Islet precursor cell (in vitro differentiated cells): Measurements from ENCODE around the gene ASPHD2.
A peak's percentile ranks its signal among the peaks of the same experiment; 100 is the strongest.
"Not testable (repeated sequence)": the region's sequence is repeated elsewhere in the genome, so short reads cannot be mapped to it uniquely, and the experiment has no call there.

Experiments used
- DNase-seq: peaks from one replicate; pipeline ENCODE4 v3.0.0-alpha.2; 2018

The ASPHD2 gene, protein sequence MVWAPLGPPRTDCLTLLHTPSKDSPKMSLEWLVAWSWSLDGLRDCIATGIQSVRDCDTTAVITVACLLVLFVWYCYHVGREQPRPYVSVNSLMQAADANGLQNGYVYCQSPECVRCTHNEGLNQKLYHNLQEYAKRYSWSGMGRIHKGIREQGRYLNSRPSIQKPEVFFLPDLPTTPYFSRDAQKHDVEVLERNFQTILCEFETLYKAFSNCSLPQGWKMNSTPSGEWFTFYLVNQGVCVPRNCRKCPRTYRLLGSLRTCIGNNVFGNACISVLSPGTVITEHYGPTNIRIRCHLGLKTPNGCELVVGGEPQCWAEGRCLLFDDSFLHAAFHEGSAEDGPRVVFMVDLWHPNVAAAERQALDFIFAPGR

DNA sequence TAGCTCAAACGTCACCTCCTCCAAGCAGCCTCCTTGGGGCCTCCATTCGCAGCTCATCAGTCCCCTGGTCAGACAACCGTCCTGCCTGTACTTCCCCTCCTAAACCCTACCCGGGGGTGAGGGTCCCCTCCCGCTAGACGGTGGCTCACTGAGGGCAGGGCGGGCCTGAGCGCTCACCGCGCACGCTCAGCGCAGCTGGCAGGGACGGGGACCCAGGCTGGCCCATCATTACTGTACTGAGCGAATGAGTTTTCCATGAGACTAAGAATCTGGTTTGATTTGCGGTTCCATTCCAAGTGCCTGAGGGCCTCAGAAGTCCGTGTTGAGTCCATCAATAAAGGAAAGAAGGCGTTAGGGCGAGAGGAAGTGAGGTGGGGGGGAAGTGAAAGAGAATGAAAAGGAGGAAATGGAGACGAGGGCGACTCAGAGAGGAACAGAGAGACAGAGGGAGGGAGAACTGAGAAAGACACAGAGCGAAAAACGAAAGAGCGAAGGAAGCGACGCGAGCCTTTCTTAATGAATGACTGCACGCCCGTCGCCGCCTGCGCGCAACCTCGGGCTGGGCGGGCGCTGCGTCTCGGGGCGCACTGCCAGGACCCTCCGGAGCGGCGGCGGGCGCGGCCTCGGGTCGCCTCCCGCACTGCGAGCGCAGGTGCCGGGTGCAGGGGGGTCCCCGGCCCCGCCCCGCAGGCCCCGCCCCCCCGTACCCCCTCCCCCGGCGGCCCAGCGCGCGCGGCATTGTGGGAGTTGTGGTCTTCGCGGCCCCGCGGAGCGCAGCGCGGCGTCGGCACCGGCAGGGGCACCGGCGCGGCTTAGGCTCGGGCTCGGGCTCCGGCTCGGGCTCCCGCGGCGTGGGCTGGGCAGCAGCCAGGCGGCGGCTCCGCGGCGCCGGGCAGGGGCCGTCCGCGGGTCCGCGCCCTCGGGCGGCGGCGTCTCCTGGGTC is at the start of gene ASPHD2:
Gene ASPHD2 (plus strand): TSS at position 746 of the 943 bp plus-strand sequence. CDS start 4,356 bp downstream, outside the sequence.
- peak; percentile 78 for DNase-seq

DNA sequence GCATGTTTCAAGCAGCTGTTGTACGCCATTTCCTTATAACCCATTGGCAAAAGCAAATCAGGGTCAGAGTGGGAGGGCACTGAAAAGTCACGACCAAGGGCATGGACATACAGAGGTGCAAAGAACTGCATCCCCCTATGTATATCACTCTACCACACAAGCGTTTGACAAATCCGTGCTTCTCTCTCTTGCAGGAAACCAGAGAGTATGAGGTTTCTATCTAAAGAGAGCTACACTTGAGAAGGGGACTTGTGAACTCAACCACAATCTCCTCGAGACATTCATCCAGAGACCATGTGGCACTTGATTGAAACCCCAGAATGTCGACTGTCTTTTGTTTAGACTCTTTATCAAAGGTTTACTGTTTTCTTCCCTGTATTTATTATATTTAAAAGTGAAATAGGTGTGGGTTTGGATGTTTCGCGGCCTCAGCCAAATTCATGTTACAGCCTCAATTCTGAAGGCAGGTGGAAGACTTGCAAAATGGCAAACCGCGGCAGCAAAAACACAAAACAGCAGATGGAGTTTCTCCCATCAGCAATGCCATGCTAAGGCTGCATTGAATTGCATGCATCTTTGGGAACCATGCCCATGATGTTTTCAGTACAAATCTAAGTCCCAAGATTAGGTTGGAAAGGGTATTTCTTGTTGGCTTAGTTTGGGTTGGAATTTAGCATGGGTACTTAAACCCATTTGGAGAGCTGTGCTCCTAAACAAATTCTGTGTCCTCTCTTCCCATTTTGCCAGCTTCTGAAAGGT is 48.8 kb upstream of the ASPHD2 start:
- no peak for DNase-seq

DNA sequence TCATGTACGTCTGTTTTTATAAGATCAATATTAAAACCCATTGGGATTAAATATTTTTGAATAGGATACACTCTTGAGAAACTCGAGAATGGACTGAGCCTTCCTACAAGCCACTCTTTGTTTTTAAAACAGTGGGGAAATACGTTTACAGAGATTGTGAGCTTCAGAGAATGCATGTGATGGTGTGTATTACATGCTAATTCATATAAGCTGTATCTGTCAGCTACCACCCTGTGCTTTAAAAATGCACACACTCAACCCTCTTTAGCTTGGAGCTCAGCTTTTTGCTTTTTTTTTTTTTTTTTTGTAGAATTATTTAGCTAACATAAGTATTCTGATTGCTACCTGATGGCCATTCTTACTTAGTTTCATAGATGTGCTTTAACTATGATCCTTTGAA is 46.3 kb upstream of the ASPHD2 start:
- DNase-seq: no peak

DNA sequence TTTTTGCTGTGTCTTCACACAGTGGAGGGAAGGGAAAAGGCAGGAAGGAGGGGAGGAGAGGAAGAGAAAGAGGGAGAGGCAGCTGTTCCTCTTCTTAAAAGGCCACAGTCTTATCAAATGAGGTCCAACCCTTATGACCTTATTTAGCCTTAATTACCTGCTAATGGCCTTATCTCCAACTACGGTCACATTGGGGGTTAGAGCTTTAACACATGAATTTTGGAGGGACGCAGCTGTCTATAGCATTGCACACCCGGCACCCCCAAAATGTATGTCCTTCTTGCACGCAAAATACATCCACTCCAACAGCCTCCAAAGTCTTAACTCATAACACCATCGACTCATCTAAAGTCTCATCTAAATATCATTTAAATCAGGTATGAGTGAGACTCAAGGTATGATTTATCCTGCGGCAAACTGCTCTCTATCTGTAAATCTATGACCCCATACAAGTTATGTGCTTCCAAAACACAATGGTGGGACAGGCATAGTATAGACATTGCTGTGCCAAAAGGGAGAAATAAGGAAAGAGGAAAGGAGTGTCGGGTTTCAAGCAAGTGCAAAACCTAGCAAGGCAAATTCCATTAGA is 45.0 kb upstream of the ASPHD2 start:
- no peak for DNase-seq

DNA sequence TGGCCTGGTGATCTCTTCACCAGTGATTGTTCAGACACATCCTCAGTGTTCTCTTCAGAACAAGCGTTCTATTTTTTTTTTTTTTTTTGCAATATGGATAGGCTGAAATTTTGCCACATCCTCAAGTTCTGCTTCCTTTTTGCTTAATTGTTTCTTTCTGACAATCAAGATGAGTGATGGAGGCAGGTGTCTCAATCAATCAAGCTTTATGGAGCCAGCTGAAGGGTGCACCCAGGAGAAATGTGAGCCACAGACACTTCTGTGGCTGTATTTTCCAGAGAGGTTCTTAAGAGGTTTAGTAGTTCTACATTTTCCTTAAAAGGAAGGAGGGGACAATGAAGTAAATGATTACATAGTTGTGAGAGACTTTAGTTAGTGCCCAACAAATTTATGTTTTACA is 43.9 kb upstream of the ASPHD2 start:
- no peak for DNase-seq

DNA sequence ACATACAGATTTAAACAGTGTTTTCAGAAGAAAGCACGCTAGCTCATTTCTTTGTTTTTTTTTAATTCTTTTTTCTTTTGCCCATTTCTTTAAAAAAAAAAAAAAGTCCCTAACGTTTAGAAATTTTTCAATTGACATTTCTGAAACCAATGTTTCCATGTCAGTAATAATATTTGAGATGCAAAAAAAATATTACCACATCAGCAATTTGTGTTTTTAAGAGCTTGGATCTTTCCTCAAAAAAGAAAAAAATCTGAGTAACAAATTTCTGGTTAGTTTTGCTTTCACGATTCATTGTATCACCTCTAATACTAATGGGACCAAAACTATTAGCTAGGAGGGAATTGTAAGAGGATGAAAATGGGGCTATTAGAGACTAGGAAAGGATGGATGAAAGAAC is 39.9 kb upstream of the ASPHD2 start:
- DNase-seq: no peak

DNA sequence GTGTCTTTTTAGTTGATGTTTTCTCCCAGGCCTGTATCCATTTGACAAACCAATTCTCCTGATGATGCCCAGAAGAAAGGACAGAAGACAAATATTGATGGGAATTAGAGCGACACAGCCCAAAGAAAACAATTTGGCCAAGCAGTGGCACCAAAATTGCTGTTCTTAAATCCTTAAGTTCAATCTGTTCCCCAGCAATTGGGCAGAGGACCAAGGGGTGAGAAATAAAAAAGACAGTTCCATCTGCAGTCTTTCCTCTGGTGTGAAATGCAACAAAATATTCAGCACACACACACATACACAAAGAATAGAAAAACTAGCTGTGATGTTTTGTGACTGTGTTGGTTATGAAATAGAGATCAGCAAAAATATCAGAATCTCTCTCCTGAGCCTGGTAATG is 38.0 kb upstream of the ASPHD2 start:
- DNase-seq: no peak

DNA sequence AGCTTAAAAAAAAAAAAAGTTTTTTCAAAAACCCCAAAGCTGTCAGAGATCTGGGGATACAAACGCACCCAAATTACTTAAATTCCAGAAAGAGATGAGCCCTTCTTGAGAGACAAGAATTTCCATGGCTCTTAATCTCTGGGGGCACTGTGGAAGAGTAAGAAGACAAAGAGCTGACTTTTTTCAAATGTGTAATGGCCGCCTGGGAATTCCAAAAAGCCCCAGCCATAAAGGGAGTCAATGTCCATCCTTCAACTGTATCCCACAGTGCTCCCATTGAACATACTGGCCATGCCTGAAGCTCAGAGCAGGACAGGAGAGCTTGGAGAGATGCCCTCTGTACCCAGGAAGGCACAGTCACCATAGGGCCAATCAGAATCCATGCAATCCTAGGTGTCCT is 37.4 kb upstream of the ASPHD2 start:
- no peak for DNase-seq

DNA sequence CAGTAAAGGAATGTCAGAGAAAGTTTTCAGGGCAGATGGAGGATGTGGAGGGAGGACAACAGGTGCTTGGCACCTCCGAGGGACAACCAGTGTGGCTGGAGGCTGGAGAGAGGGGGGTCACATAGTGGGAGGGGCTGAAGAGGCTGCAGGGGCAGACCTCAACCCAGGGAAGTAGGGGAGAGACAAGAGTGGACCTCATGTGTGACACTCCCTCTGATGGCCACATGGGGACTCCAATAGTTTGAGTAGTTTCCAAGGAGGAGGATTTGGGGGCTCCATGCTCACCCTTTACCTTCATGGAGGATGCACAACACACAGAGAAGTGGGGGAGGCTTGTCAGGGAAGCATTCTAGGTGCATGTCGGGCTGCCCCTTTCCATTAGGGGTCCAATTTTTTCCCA is 35.1 kb upstream of the ASPHD2 start:
- DNase-seq: no peak

DNA sequence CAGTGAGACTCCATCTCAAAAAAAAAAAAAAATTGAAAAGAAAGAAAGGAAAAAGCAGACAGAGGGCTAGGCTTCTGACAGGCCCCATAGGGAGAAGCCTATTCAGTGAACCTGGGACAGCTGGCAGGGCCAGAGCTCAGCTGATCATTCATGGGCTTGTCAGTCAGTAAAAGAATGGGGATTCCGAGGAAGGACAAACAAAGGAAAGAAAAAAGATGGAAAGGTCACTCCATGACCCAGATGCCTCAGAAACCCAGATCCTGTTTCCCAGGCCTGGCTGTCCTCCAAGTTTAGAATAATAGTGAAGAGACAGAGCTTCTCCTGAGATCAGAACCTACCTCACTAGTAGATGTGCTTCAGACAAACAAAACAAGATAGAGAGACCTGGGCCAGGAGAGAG is 34.3 kb upstream of the ASPHD2 start:
- DNase-seq: no peak

DNA sequence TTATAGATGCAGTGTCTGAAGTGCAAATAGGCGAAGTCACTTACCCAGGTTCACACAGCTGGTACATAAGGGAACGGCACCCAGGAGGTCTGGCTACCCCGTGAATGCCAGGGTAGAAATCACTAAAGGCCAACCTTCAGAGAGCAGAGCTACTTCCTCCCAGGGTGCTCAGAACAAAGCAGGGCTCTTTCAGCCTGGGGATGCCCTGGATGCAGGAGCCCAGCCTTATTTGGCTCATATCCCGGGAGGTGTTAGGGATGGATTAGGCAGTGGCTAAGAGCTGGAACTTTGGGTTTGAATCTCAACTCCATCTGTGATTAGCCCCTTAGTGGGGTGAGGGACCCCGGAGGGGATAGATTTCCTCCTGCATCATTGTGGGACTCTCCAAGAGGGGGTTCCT is 33.1 kb upstream of the ASPHD2 start:
- DNase-seq: no peak

DNA sequence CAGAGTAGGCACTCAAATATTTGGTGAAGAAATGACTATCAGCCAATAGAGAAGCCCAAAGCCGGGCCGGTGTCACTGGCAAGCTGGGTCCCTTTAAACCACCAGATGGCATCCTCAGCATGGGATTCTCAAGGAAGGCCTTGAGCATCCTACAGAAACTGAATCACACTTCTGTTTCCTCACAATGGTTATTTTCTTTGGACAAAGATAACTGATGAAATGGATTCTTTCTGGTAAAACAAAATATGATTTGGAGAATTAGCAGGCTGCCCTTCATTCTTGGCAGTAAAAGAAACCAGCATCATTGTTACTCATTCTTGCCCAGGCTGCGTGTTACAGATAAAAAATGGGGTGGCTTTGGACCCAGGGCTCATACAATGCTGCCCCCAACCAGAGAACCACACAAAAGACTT is 30.3 kb upstream of the ASPHD2 start:
- peak; percentile 82 for DNase-seq

DNA sequence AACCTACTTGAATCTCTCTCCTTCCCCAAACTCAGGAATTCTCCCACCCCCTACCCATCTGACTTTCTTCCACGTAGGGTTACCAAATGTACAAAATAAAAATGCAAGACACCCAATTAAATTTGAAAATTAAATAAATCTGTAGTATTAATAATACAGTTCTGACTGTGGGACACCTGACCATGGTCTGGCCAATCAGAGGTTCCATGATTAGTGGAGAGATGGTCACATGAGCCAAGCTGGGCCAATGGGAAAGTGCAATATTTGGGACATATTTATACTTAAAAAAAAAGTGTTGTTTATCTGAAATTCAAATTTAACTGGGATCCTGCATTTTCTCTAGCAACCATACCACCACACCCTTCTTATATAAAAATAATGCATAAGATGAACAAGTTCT is 29.8 kb upstream of the ASPHD2 start:
- no peak for DNase-seq

DNA sequence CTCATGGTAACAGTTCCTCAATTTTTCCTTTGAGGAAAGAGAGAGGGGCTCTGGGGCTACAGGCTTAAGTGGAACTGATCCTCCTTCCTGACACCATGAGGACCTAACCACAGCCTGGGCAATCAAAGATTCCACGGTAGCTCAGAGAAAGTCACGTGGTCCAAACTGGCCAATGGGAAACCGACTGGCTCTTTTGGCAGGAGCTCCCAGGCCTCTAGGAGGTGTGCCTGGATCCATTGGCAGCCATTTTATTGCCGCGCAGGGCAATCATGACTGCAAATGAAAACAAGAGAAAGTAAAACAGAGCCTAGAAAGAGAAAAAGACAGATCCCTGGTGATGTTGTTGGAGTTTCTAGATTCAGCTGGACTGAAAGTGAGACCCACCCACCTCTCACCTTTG is 27.3 kb upstream of the ASPHD2 start:
- no peak for DNase-seq

DNA sequence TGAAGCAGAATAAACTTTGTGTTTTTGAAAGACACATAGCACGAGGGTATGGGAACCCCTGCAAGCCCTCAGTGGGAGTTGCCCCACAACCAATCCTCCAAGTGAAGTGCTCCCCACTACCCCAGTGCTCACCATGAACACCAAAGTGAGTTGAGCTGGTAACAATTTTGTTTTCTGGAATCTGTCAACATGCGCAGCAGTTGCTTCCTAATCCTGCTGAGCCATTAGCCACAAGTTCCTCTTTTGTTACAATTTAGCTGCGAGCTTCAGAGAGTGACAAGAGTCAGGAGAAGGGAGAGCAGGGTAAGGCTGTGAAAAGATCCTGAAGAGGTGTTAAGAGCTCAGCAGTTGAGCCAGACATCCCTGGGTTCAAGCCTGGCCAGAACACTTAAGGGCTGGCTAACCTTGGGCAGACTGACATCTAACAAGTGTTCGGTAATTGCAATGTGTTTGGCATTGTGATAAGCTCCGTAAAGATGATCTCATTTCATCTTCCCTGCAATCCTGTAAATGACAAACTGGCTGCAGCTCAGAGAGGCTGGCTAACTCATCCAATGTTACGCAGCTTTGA is 24.1 kb upstream of the ASPHD2 start:
- no peak for DNase-seq

DNA sequence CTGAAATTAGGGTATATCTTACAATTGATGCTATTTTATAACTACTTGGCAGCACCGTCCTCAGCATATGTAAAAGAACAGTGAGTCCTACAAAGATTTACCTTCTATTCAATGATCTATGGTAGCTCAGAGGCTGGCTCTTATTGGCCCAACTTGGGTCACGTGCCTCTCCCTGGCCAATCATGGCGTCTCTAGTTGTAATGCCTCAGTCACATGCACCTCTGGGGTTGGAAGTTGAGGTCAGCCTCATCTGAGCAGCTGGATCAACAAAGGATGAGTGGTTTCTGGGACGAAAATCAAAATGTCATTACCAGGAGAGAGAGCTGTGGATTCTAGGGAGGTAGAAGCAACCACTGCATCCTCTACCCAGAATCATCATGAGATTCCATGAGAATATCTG is 22.9 kb upstream of the ASPHD2 start:
- DNase-seq: no peak

DNA sequence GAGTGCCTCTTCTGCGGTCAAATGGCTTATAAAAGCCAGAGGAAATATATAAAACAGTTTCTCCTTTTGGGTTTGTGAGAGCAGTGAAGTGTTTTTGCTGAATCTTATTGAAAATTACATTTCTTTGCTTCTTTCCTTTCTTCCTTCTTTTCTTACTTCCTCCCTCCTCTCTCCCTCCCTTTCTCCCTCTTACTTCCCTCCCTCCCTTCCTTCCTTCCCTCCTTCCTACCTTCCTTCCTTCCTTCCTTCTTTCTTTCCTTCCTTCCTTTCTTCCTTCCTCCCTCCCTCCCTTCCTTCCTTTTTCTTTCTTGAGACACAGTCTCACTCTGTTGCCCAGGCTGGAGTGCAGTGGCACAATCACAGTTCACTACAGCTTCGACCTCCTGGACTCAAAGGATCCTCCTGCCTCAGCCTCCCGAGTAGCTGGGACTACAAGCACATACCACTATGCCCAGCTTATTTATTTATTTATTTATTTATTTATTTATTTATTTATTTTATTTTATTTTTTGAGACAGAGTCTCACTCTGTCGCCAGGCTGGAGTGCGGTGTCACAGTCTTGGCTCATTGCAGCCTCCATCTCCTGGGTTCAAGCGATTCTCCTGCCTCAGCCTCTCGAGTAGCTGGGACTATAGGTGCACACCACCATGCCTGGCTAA is 20.4 kb upstream of the ASPHD2 start:
- not testable (repeated sequence) for DNase-seq

DNA sequence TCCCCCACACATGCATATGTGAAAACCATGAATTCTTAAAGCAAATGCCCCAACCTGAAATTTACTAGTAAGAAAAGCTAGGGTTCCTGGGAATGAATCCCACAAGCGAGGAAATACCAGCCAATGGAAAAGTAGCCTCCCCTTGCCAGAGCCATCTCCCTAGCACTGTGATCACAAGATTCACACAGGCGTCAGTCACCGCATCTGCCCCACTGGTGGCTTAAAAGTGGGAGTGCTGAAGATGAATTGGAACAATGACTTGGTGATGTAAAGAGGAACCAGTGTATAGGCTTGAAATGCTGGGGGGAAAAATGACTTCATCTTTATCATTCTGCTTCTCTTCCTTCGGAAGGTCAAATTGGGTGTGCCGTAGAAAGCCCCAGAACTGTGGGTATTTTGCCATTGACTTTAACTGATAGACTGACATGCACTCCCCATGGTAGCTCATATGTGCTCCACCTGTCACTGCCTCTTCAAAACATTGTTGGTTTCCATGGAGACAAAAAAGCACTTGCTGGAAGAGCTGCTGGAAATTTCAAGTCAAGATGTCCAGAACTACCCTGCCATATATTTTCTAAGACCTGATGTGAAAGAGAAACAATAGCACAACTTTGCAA is 19.2 kb upstream of the ASPHD2 start:
- no peak for DNase-seq

DNA sequence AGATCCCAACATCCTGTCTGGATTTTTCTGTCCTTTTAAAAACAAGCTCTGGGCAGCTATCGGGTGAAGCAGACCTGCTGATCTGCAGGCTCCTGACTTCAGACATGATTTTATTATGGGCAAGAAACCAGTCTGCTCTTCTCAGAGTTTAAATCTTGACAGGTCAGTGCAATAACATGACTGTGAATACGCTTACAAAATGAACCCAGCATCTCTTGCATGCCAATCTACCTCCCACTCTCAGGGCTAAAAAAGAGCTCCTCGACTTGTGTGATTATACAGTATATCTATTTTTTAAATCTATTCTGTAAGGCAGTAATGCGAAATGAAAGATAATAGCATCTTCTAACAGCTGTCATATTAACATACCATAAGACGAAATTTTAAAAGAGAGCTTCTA is 18.7 kb upstream of the ASPHD2 start:
- DNase-seq: no peak

DNA sequence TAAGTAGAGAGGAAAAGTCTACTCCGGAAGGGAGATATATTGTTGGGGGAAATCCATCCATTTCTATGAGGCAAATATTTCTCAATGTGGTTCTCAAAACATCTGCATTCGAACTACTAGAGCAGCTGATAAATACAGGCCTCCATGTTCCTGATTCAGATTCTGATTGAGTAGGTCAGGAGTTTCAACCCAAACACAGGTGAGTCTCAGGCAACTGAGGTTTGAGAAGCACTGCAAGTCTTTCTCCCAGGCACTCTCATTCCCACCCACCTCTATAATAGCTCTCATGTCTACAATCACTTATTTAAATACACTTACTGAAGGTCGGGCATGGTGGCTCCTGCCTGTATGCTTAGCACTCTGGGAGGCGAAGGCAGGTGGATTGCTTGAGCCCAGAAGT is 14.7 kb upstream of the ASPHD2 start:
- no peak for DNase-seq

DNA sequence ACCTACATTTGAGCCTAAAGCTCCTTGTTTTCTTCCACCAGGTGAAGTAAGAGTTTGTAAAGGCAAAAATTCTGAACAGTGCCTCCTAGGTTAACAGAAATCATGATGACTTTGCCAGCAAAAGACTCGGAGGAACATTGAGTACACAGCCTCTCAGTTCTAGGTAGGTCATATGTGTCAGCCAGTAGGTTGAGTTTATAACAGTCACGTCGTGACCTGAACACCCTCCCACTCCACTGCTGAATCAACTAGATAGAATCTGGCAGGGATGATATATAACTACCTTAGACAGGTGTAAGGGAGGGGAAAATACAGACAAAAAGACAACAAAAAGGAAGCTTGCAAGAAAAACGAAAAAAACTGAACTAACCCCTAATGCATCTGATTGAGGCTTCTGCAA is 12.8 kb upstream of the ASPHD2 start:
- DNase-seq: no peak
